Loucy (cell line): ENCODE measurements around the gene GTPBP8.

Experiments
- CTCF ChIP-seq: fragments of 200-600 bp; sonication (generic); conservative IDR thresholded peaks from 2 replicates; pipeline ENCODE4 v1.5.1; 2014; ENCODE audit warnings: mild to moderate bottlenecking, antibody characterized with exemption, low read length
- EZH2phosphoT487 ChIP-seq: fragments of 200-600 bp; IDR thresholded peaks from 2 replicates; pipeline ENCODE4 v1.6.1; 2018; ENCODE audit warnings: antibody characterized with exemption, mild to moderate bottlenecking, moderate library complexity, borderline replicate concordance

GRCh38 chr3:112974894-112975293 lies 15.9 kb upstream of the GTPBP8 start, which contains the start of gene CD200R1:
- TF ChIP-seq CTCF (no peak), EZH2phosphoT487 (no peak)
